Left renal cortex interstitium (tissue), 4 donors: ENCODE measurements around the gene CD63. TPM values are rescaled to one million over a fixed set of nuclear protein-coding genes. Genes with fewer than 3 reads are reported as not detected.

ENCODE experiments used
- DNase-seq, 4 donors: peaks; one replicate each; pipeline ENCODE4 v3.0.0-alpha.2; 2013; ENCODE audit warnings: low read depth in 4 of 4, low spot score in 2 of 4, missing footprints in 1 of 4
- polyA plus RNA-seq, 4 donors: library from polyadenylated mRNA; unstranded; fragments of 120-200 nt; gene quantifications; one replicate each; pipeline ENCODE4 v1.2.1, GENCODE V29; 2013; ENCODE audit not compliant: insufficient read length in 4 of 4

The CD63 gene
- polyA plus RNA-seq, 4 donors = 607 to 729 (median 660) TPM

- DNase-seq = peak in 1 of 4 donors; percentile 49
These were observed 20.7 kb downstream of the CD63 start, which contains the start of gene ITGA7 for GRCh38 chr12:55707841-55708694. ITGA7 (minus strand) TSS chr12:55707904; CDS start chr12:55707682, 222 bp downstream.

GRCh38 chr12:55707219-55707671 lies 21.6 kb downstream of the CD63 start:
- DNase-seq = no peak

- DNase-seq = no peak
These were observed 22.1 kb downstream of the CD63 start for GRCh38 chr12:55706568-55707218.

GRCh38 chr12:55705782-55706402 lies 22.9 kb downstream of the CD63 start:
- DNase-seq = no peak

- no peak for DNase-seq
These were observed 23.7 kb downstream of the CD63 start for GRCh38 chr12:55704824-55705718.

- no peak for DNase-seq
These were observed 24.7 kb downstream of the CD63 start for GRCh38 chr12:55703901-55704761.

GRCh38 chr12:55703288-55703687 lies 25.5 kb downstream of the CD63 start:
- no peak for DNase-seq

- DNase-seq = no peak
These were observed 25.9 kb downstream of the CD63 start for GRCh38 chr12:55702861-55703260.

GRCh38 chr12:55700255-55701018 lies 28.4 kb downstream of the CD63 start:
- no peak for DNase-seq

- DNase-seq = no peak
These were observed 29.2 kb downstream of the CD63 start for GRCh38 chr12:55699471-55700055.

GRCh38 chr12:55698965-55699364 lies 29.8 kb downstream of the CD63 start:
- no peak for DNase-seq

- no peak for DNase-seq
These were observed 30.4 kb downstream of the CD63 start for GRCh38 chr12:55698241-55698955.

- DNase-seq = no peak
These were observed 31.1 kb downstream of the CD63 start for GRCh38 chr12:55697686-55698085.

- no peak for DNase-seq
These were observed 31.9 kb downstream of the CD63 start for GRCh38 chr12:55696796-55697462.

GRCh38 chr12:55696141-55696540 lies 32.7 kb downstream of the CD63 start:
- DNase-seq = no peak

GRCh38 chr12:55695349-55695748 lies 33.5 kb downstream of the CD63 start:
- no peak for DNase-seq

- no peak for DNase-seq
These were observed 34.2 kb downstream of the CD63 start for GRCh38 chr12:55694651-55695050.
